GM13977 (cell line): ENCODE measurements around the gene SELENOS.

Experiments used
- DNase-seq: peaks from one replicate; pipeline ENCODE4 v3.0.0; 2012; ENCODE audit warnings: low spot score
- in situ Hi-C: fragments of 300-500 bp; cut with MboI; formaldehyde crosslinking; loops from one replicate; pipeline ENCODE4 v1.12.0; 2022; ENCODE audit warnings: low sequenced_read_pairs, low pct_unique_long_range_greater_than_20kb, mixed read lengths, inconsistent platforms; ENCODE audit not compliant: unreplicated experiment
- TF ChIP-seq, protein P1 (sequence below): IDR thresholded peaks from 2 replicates; pipeline ENCODE4 v1.5.1; 2012; ENCODE audit warnings: mild to moderate bottlenecking, control low read depth; ENCODE audit not compliant: insufficient read depth; ENCODE audit errors: extremely low read depth, missing control alignments

SELENOS gene

DNA sequence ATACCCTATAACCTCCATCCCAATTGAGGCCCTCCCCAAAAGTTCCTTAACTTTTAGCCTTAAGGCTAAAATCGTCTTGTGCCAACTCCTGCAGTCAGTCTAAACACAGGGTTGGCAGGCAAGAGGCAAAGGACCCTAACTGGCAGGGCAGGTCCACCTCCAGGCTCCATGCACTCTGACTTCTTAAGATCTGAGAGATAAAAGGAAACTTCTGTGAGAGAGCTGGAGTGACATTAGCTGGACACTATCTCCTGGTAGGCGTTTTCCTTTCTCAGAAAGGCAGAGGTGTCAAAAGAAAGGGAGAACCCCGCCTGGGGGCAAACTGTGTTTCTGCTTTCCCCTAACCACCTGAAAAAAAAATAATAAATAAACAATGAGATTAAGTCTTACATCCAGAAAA lies 29.0 kb downstream of the SELENOS start:
- TF ChIP-seq, protein P1, sequence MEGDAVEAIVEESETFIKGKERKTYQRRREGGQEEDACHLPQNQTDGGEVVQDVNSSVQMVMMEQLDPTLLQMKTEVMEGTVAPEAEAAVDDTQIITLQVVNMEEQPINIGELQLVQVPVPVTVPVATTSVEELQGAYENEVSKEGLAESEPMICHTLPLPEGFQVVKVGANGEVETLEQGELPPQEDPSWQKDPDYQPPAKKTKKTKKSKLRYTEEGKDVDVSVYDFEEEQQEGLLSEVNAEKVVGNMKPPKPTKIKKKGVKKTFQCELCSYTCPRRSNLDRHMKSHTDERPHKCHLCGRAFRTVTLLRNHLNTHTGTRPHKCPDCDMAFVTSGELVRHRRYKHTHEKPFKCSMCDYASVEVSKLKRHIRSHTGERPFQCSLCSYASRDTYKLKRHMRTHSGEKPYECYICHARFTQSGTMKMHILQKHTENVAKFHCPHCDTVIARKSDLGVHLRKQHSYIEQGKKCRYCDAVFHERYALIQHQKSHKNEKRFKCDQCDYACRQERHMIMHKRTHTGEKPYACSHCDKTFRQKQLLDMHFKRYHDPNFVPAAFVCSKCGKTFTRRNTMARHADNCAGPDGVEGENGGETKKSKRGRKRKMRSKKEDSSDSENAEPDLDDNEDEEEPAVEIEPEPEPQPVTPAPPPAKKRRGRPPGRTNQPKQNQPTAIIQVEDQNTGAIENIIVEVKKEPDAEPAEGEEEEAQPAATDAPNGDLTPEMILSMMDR: no peak
- DNase-seq: no peak
- in situ Hi-C loops: loop anchor here (10.0 kb wide), 1 partner anchor 53 kb away; no protein-coding TSS in a partner anchor

GRCh38 chr15:101246824-101247745 lies 30.2 kb downstream of the SELENOS start:
- in situ Hi-C loops: loop anchor here (10.0 kb wide), 1 partner anchor 52 kb away; no protein-coding TSS in a partner anchor
- no peak for DNase-seq
- TF ChIP-seq, protein P1: no peak

- in situ Hi-C loops: loop anchor here (10.0 kb wide), 1 partner anchor 52 kb away; no protein-coding TSS in a partner anchor
- TF ChIP-seq, protein P1: no peak
- no peak for DNase-seq
Observed at GRCh38 chr15:101246391-101246790, 30.9 kb downstream of the SELENOS start.

DNA sequence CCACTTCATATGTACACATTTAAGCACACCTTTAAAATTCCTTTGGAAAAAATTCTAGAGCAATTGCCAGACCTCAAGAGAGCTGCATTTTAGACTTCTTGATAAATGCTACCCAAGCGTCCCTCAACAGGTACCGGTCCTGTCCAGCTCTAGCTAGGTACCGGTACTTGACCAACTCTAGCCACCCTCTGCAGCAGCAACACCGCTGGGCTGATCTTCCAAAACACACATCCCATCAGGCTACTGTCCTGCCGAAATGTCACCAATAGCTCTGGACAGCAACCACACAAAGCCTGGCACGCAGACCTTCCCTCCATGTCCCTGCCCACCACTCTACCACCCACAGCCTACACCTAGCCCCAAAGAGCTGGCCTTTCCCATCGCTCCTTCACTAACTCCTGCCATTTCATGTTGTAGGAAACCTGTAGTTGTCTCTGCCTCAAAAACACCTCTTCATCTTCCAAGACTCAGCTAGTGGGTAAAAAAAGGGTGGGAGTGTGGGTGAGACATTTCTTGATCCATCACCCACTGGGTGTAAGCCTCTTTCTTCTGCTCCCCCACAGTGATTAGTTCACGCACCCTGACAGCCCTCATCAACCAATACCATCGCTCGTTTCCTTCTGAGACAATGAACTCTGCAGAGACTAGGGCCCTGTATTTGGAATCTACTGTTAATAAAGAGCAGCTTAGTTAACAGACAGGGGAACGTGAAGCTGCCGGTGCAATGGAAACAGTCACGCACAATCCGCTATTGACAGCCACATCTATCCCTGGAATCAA lies 32.2 kb downstream of the SELENOS start:
- TF ChIP-seq, protein P1: no peak
- in situ Hi-C loops: loop anchor here (10.0 kb wide), 1 partner anchor 50 kb away; no protein-coding TSS in a partner anchor
- DNase-seq: no peak

DNA sequence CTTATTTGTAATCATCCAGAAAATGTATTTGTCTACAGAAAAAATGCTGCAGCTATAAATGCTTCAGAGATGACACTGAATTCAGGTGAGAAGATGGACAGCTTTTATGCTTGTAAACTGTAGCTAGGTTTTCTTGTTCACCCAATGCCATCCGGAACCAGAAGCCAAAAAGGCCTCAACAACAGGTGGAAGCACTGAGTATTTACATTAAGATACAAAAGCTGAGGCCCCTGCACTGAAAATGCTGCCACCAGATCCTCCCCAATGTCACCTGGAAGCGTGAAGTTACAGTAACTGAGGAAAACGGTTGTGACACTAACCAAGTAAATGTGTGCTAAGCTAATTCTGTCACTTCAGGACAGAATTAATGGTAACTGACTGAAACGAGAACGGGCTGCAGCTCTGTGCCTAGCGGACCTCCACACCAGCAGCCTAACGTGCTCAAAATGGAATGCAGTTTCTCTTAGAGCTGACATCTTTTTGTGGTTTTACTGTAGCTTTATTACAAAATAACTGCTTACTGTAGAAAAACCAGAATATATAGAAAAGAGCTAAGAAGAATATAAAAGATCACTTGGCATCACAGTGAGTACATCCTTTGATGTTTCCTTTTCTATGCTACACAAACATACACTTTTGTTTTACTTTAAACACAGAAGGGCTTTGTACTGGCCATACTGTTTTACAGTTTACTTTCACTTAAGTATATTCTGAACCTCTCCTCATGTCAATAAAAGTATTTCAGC lies 33.1 kb downstream of the SELENOS start:
- TF ChIP-seq, protein P1: no peak
- in situ Hi-C loops: loop anchor here (10.0 kb wide), 1 partner anchor 49 kb away; no protein-coding TSS in a partner anchor
- no peak for DNase-seq

DNA sequence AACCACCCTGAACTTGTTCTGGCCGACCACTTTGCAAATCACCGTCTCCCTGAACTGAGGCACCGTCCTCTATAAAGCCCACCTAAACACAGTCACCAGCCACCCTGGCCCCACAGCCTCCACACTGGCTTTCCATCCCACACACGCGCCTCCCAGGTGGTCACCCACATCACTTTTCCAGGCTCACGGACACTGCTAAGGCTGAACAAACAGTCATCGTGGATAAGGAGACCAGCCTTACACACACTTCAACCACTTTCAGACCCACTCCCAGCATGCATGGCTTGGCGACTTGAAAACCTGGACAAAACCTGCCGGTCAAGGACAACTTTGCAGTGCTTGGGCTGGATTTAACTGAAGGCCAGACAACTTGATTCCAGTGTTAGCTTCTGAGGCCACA lies 33.9 kb downstream of the SELENOS start:
- in situ Hi-C loops: loop anchor here (10.0 kb wide), 1 partner anchor 49 kb away; no protein-coding TSS in a partner anchor
- no peak for DNase-seq
- TF ChIP-seq, protein P1: no peak
